D721Med (cell line): ENCODE results near the gene ATAD3B.
"Not testable (repeated sequence)": the region's sequence is repeated elsewhere in the genome, so short reads cannot be mapped to it uniquely, and the experiment has no call there.

ENCODE experiments used
- DNase-seq: peaks from one replicate; pipeline ENCODE4 v3.0.0; 2011; ENCODE audit warnings: low spot score; ENCODE audit not compliant: insufficient read length
- FAIRE-seq: peaks from 2 replicates; lab custom pipeline; 2011; peaks lifted over from hg19 to GRCh38; lab: Jason Lieb, UNC
- CTCF ChIP-seq: IDR thresholded peaks from 2 replicates; pipeline ENCODE4 v1.5.1; 2012; ENCODE audit warnings: mild to moderate bottlenecking, control low read depth; ENCODE audit not compliant: insufficient read depth; ENCODE audit errors: missing control alignments

The ATAD3B gene

GRCh38 chr1:1477206-1477605 is 5.6 kb downstream of the ATAD3B start:
- no peak for FAIRE-seq
- no peak for TF ChIP-seq CTCF
- DNase-seq: no peak

- no peak for TF ChIP-seq CTCF
- no peak for FAIRE-seq
- DNase-seq: no peak
Observed at GRCh38 chr1:1479547-1480487, 8.3 kb downstream of the ATAD3B start.

- FAIRE-seq, DNase-seq: not testable (repeated sequence)
Observed at GRCh38 chr1:1480488-1480867, 8.9 kb downstream of the ATAD3B start.

- FAIRE-seq, DNase-seq: not testable (repeated sequence)
Observed at GRCh38 chr1:1481811-1482210, 10.2 kb downstream of the ATAD3B start.

GRCh38 chr1:1482856-1483255 is 11.3 kb downstream of the ATAD3B start:
- FAIRE-seq (no peak), DNase-seq (no peak)
- no peak for TF ChIP-seq CTCF

GRCh38 chr1:1483714-1484113 is 12.1 kb downstream of the ATAD3B start:
- FAIRE-seq (no peak), DNase-seq (no peak)
- TF ChIP-seq CTCF: no peak

- FAIRE-seq, DNase-seq: not testable (repeated sequence)
Observed at GRCh38 chr1:1484976-1485750, 13.6 kb downstream of the ATAD3B start.

- not testable (repeated sequence) for FAIRE-seq, DNase-seq
Observed at GRCh38 chr1:1485755-1486317, 14.3 kb downstream of the ATAD3B start.

GRCh38 chr1:1487701-1488100 is 16.1 kb downstream of the ATAD3B start:
- no peak for DNase-seq
- no peak for TF ChIP-seq CTCF
- FAIRE-seq: no peak
